Activated CD8-positive, alpha-beta memory T cell treated with anti-CD3 and anti-CD28 coated beads for 24 hours (primary cell): ENCODE measurements around the gene CHID1.

Source experiments
- DNase-seq: peaks from one replicate; pipeline ENCODE4 v3.0.0-alpha.2; 2020

The CHID1 gene

GRCh38 chr11:862081-862661 is 48.4 kb downstream of the CHID1 start:
- DNase-seq, result no peak

DNA sequence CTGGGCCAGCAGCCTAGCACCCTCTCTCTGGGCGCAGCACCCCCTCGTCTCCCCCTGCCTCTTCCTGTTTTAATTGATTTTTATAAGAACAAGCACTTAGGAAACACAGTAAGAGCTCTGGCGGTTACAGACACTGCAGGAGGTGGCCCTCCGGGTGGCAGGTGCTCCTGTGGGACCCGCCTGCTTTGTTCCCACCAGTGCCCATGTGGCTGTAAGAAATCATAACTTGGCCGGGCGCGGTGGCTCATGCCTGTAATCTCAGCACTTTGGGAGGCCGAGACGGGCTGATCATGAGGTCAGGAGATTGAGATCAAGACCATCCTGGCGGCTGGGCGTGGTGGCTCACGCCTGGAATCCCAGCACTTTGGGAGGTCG is 49.5 kb downstream of the CHID1 start:
- no peak for DNase-seq

GRCh38 chr11:860234-861104 is 50.1 kb downstream of the CHID1 start:
- DNase-seq, result no peak

- no peak for DNase-seq
These were observed 51.0 kb downstream of the CHID1 start for GRCh38 chr11:859394-860131.

- no peak for DNase-seq
These were observed 51.8 kb downstream of the CHID1 start for GRCh38 chr11:858762-859339.

DNA sequence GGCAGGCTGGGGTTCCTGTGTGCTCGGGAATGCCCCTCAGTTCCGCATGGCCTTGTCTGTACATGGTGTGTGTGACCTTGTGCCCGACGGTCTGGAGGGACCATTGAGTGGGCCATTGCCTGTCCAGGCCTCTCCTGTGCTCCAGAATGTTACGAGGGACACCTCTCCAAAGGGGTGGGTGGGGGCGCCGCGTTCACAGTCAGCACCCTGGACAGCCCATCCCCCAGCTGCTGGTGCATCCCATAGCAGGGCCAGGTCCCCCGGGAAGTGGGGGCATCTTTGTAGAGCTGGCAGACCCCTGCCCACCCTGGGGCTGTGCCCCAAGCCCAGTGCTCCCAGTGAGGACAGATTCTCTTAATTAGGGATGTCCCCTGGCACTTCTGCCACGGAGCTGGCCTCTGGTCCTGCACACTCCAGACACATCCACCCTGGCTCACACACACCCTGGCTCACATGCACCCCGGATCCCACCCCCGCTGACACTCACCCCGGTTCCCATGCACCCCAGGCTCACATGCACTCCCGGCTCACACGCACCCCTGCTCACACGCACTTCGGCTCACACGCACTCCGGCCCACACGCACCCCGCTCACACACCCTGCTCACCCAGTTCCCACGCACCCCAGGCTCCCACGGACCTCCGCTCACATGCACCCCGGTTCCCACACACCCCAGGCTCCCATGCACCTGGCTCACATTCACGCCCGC is 52.4 kb downstream of the CHID1 start:
- DNase-seq, result no peak

DNA sequence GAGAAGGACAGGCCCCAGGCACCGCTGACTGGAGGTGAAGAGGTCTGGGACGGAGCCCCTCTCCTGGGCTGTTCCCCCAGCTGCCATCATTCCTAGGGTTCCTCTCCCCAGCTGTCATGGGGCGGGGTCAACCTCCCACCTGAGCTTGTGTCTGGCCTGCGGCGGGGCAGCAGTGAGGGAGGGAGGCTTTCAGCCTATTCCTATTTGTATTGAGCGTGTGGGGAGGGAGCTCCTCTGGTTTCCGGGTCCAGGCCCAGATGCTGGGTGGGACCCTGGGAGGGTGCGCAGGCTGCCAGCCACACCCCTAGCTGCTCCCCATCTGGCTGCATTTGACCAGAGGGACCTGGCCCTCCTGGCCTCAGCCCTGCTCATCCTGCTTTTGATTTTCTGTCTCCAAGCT is 54.2 kb downstream of the CHID1 start:
- DNase-seq, result no peak

- no peak for DNase-seq
These were observed 54.8 kb downstream of the CHID1 start for GRCh38 chr11:855796-856195.

- no peak for DNase-seq
These were observed 55.3 kb downstream of the CHID1 start for GRCh38 chr11:855330-855674.

DNA sequence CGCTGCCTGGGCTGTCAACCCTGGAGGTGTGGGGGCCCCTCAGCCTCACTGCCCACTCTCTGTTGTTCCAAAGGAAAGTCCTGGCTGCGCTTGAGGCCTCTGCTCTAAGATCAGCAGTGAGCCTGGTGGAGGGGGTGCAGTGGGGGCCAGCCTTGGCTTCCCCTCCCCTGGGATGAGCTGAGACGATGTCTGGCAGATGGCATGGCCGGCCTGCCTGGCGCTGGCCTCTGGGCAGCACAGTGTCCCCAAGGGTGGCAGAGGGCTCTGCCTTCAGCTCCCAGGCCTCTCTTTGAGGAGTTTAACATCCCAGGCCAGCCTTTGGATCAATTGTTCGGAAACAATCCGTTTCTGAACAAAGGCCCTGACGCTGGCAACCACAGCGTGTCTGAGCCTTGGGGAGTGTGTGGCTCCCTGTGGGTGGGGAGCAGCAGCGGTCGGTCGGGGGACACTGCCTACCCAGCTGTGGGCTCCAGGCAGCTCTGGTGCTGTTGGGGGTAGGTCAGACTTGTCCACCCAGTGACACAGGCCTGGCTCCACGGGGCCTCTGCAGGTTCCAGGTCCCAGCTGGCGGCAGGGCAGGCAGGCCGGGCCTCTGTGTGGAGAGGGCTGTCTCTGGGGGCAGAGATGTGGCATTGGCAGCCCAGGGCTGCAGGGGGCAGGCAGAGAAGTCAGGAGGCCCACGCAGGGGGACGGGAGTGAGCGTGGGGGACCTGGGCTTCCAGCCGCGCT is 55.8 kb downstream of the CHID1 start:
- DNase-seq, result no peak

GRCh38 chr11:853682-854448 is 56.7 kb downstream of the CHID1 start:
- DNase-seq, result no peak

DNA sequence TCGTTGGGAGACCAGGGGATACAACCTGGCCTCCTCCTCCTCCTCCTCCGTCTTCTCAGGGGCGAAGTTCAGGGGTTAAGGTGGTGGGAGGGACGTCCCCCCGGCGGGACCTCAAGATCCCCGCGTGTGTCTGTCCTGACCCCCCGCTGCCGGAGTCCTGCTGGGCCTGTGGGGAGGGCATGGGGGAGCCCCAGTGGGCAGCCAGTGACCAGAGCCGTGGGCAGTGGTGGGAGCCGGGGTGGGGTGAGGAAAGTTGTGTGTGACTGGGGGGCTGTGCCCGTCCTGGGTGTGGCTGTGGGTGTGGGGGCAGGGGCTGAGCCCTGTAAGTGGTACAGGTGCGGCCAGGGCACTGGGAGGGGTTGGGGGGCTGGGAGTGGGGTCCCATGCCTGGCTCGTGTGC is 57.8 kb downstream of the CHID1 start:
- DNase-seq, result no peak

DNA sequence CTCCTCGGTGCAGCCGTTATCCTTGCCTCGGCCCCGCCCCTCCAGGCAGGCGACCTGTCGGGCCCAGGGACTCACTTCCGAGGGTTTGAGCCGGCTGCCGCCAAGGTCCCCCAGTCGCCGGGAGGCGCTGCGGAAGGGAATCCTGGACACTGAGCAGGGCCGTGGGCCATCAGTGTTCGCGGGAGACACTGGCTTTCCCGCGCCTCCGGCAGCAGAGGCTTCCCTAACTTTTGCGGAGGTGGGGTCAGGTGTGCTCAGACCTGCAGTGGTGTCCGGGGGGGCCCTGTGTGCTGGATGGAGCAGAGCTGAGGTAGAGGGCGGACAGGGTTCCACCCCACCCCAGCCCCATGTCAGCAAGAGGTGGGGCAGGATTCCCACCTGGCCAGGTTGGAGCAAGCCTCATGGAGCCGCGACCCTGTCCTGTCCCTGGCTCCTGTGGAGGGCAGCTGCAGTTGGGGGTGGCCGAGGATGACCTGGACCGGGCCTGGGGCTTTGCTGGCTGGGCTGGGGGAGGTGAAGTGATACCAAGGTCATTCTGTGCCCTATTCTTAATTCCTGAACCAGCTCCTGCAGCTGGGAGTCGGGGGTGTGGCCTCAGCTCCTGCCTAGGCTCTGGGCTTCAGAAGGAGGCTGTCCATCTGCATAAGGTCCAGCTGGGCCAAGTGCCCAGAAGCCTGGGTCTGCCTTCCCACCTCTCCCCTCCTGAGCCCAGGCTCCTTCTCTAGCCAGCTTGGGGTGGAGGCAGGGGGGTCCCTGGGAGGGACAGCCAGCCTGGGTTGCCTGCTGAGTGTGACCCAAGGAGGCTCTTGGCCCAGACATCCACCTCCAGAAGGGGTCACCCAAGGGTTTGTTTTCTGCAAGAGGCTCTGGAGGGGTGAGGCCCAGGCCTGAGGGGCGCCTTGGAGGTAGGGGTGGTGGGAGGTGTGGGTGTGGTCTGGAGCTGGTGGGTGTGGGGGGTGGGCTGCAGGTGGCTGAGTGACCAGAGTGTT is 59.5 kb downstream of the CHID1 start:
- DNase-seq, result no peak

- no peak for DNase-seq
These were observed 60.4 kb downstream of the CHID1 start for GRCh38 chr11:849951-850774.

GRCh38 chr11:849104-849824 is 61.3 kb downstream of the CHID1 start:
- DNase-seq, result no peak

DNA sequence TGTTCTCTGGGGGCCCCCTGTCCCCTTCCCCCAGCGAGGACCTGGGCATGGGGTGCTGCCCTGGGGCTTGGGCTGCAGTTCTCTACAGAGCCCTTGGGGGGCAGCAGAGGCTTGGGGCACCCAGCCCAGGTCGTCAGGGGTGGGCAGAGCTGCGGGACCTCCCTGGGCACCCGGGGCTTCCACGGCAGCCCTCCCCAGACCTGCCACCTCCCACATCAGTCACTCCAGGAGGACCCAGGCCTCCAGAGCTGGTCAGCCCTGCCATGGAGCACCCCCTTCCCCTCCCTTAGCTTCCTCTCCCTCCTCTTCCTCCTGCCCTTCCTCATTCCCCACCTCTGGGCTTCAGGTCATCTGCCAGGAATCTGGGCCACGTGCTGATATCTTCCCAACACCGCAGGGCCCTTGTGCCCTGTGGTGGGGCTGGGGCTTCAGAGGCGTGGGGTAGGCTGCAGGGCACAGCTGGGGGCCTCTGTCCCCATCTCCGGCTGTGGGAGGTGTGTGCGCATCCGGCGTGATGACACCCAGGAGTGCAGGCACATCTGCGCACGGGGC is 62.2 kb downstream of the CHID1 start:
- DNase-seq, result peak; percentile 88

DNA sequence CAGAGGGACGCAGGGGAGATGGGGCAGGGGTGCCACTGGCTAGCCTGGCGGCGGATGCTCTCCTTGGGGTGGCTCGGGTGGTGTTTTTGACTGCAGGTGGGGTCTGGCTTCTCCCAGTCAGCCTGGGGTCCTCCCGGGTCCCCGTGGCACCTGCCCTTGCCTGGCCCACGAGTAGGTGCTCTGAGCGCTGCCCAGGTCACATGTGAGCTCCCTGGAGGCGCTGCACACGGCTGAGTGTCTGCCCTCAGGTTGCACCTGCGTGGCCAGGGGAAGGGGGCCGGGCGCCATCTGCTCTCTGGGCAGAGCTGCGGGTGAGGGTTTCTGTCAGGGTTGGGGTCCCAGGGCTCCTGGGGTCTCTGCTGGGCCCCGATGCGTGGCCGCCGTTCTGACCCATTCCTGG is 62.7 kb downstream of the CHID1 start:
- no peak for DNase-seq

DNA sequence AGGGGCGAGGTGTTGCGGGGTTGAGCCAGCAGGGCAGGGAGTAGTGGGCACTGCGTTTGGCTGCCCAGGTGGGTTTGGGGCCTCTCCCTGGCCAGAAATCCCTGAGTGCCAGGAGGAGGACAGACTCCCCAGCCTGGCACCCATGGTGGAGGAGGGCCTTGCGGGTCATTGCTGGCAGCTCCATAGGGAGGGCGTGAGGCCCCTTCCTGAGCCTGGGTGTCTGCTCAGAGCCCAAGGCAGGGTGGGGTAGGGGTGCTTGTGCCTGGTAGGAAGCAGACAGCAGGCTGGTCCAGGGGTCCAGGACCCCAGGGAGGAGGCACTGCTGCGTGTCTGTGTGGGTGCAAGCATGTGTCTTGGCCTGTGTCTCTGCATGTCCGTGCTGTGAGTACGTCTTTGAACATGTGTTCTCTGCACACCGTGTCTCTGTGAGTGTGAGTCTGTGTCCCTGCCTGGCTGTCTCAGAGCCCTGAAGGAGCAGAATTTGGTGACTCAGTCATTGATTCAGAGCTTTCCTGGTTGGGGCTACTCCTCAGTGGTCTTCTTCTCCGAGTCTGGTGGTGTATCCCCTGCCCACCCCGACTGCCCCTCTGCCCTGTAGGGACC is 64.0 kb downstream of the CHID1 start:
- DNase-seq, result no peak
